HCT116 (cell line): ENCODE data around the gene KDM7A. TPM values are rescaled to one million over a fixed set of nuclear protein-coding genes. Genes with fewer than 3 reads are reported as not detected.

ENCODE experiments used
- ATAC-seq: fragments of 200-7000 bp; cut with Tn5 transposase; 2 replicates; pipeline ENCODE4 v1.9.1; 2020; ENCODE audit warnings: mild to moderate bottlenecking, moderate library complexity
- BruUV-seq: library from RNA; stranded (reverse); fragments of 400-500 nt; replicated peaks from 2 replicates; lab custom pipeline; 2021; lab: Mats Ljungman, UMichigan
- CTCF ChIA-PET: fragments of 300-600 bp; sonication (Branson Sonifier 250); formaldehyde crosslinking; loops from one replicate; lab custom pipeline; 2021; ENCODE audit warnings: antibody characterized with exemption; lab: Charles Lee
- POLR2A ChIA-PET: fragments of 300-600, 350-600 bp; sonication (Branson Sonifier 250); formaldehyde crosslinking; loops from one replicate; lab custom pipeline; 2021; ENCODE audit warnings: antibody characterized with exemption; lab: Charles Lee
- RAD21 ChIA-PET, 2 experiments: fragments of 300-600 bp; sonication (Branson Sonifier 250); formaldehyde crosslinking; loops; one replicate each; lab custom pipeline; 2023; ENCODE audit warnings: low total read pairs in 2 of 2; ENCODE audit not compliant: uncharacterized antibody in 2 of 2, unreplicated experiment in 2 of 2, low non-redundant PET in 1 of 2; lab: Charles Lee
- DNase-seq: peaks from one replicate; pipeline ENCODE4 v3.0.0-alpha.2; 2010; ENCODE audit warnings: low read depth, low spot score
- H2AFZ ChIP-seq: fragments of 200-600 bp; shearing (Covaris generic), sonication (generic); 2 replicates; pipeline ENCODE4 v1.6.1; 2017; ENCODE audit warnings: low read depth, mixed run types, mixed read lengths, antibody characterized with exemption, low read length; ENCODE audit not compliant: poor library complexity, severe bottlenecking
- H3K27ac ChIP-seq: 2 replicates; pipeline ENCODE4 v1.5.1; 2012; ENCODE audit warnings: low read depth, low read length
- H3K27me3 ChIP-seq: fragments of 200-600 bp; sonication (generic); 2 replicates; pipeline ENCODE4 v1.6.1; 2016; ENCODE audit warnings: mixed run types, low read length, mixed read lengths; ENCODE audit not compliant: insufficient read depth
- H3K36me3 ChIP-seq, 2 experiments: fragments of 200-500 bp in 1 of 2; fragments of 200-600 bp in 1 of 2; sonication (Bioruptor generic) in 1 of 2; sonication (generic) in 1 of 2; 2 replicates each; pipeline versions ENCODE4 v1.5.1 to v1.6.1; 2014 to 2016; ENCODE audit warnings: low read length in 2 of 2, inconsistent platforms in 1 of 2, mixed read lengths in 1 of 2, mixed run types in 1 of 2; ENCODE audit not compliant: insufficient read depth in 2 of 2, control insufficient read depth in 1 of 2
- H3K4me1 ChIP-seq, 2 experiments: fragments of 200-600 bp in 1 of 2; sonication (generic) in 1 of 2; 2 replicates each; pipeline versions ENCODE4 v1.5.1 to v1.6.1; 2012 to 2017; ENCODE audit warnings: low read length in 2 of 2, inconsistent platforms in 1 of 2, mild to moderate bottlenecking in 1 of 2, mixed read lengths in 1 of 2, mixed run types in 1 of 2, moderate library complexity in 1 of 2; ENCODE audit not compliant: insufficient read depth in 2 of 2, control insufficient read depth in 1 of 2
- H3K4me2 ChIP-seq: fragments of 200-600 bp; sonication (generic); 2 replicates; pipeline ENCODE4 v1.6.1; 2017; ENCODE audit warnings: mixed run types, low read length, mixed read lengths
- H3K4me3 ChIP-seq, 2 experiments: fragments of 200-600 bp in 1 of 2; sonication (generic) in 1 of 2; replicated peaks in 1 of 2; 2 replicates each; pipeline ENCODE4 v1.5.1; 2011 to 2016; ENCODE audit warnings: low read length in 2 of 2, control low read depth in 1 of 2, low read depth in 1 of 2, mild to moderate bottlenecking in 1 of 2, mixed read lengths in 1 of 2, mixed run types in 1 of 2
- H3K79me2 ChIP-seq: fragments of 200-600 bp; sonication (generic); 2 replicates; pipeline ENCODE4 v1.6.1; 2017; ENCODE audit warnings: mild to moderate bottlenecking, mixed run types, low read length, moderate library complexity, mixed read lengths; ENCODE audit not compliant: insufficient read depth
- H3K9ac ChIP-seq: fragments of 200-600 bp; sonication (generic); 2 replicates; pipeline ENCODE4 v1.6.1; 2016; ENCODE audit warnings: low read length, mixed read lengths
- H3K9me2 ChIP-seq: fragments of 200-600 bp; sonication (generic), shearing (Covaris generic); 2 replicates; pipeline ENCODE4 v1.6.1; 2017; ENCODE audit warnings: mixed run types, mild to moderate bottlenecking, moderate library complexity; ENCODE audit not compliant: insufficient read depth
- H3K9me3 ChIP-seq, 2 experiments: fragments of 200-500 bp in 1 of 2; fragments of 200-600 bp in 1 of 2; sonication (Bioruptor generic) in 1 of 2; sonication (generic) in 1 of 2; 2 replicates each; pipeline ENCODE4 v1.6.1; 2014 to 2017; ENCODE audit warnings: low read length in 2 of 2, mixed read lengths in 2 of 2, inconsistent platforms in 1 of 2, low read depth in 1 of 2, mild to moderate bottlenecking in 1 of 2, mixed run types in 1 of 2, moderate library complexity in 1 of 2; ENCODE audit not compliant: control insufficient read depth in 1 of 2, insufficient read depth in 1 of 2
- H4K20me1 ChIP-seq: fragments of 200-600 bp; sonication (generic), shearing (Covaris generic); 2 replicates; pipeline ENCODE4 v1.6.1; 2017; ENCODE audit warnings: mixed run types, mild to moderate bottlenecking, moderate library complexity; ENCODE audit not compliant: insufficient read depth
- ATF3 ChIP-seq: IDR thresholded peaks from 2 replicates; pipeline ENCODE4 v1.6.1; 2012
- CBX3 ChIP-seq: IDR thresholded peaks from 2 replicates; pipeline ENCODE4 v1.6.1; 2012; ENCODE audit warnings: low read depth
- CEBPB ChIP-seq: IDR thresholded peaks from 2 replicates; pipeline ENCODE4 v1.6.1; 2012; ENCODE audit warnings: low read depth
- EGR1 ChIP-seq: IDR thresholded peaks from 2 replicates; pipeline ENCODE4 v1.6.1; 2012; ENCODE audit warnings: low read depth
- ELF1 ChIP-seq: IDR thresholded peaks from 2 replicates; pipeline ENCODE4 v1.6.1; 2012; ENCODE audit warnings: low read depth, borderline replicate concordance
- EZH2 ChIP-seq: fragments of 200-600 bp; sonication (generic); IDR thresholded peaks from 2 replicates; pipeline ENCODE4 v1.6.1; 2017; ENCODE audit warnings: antibody characterized with exemption, mixed run types
- EZH2phosphoT487 ChIP-seq: fragments of 200-600 bp; IDR thresholded peaks from 2 replicates; pipeline ENCODE4 v1.6.1; 2018; ENCODE audit warnings: antibody characterized with exemption, borderline replicate concordance
- FOSL1 ChIP-seq: IDR thresholded peaks from 2 replicates; pipeline ENCODE4 v1.6.1; 2012; ENCODE audit warnings: low read depth
- JUND ChIP-seq: IDR thresholded peaks from 2 replicates; pipeline ENCODE4 v1.6.1; 2012
- MAX ChIP-seq: IDR thresholded peaks from 2 replicates; pipeline ENCODE4 v1.6.1; 2012
- POLR2A ChIP-seq: IDR thresholded peaks from 2 replicates; pipeline ENCODE4 v1.7.0; 2011; ENCODE audit warnings: borderline replicate concordance; ENCODE audit not compliant: insufficient read depth, insufficient read length; ENCODE audit errors: extremely low read depth
- POLR2AphosphoS5 ChIP-seq: IDR thresholded peaks from 2 replicates; pipeline ENCODE4 v1.6.1; 2011; ENCODE audit warnings: mild to moderate bottlenecking, low read depth, low read length, moderate library complexity
- RAD21 ChIP-seq: IDR thresholded peaks from 2 replicates; pipeline ENCODE4 v1.6.1; 2012; ENCODE audit warnings: low read depth, mild to moderate bottlenecking
- REST ChIP-seq: IDR thresholded peaks from 2 replicates; pipeline ENCODE4 v1.6.1; 2012; ENCODE audit warnings: low read depth
- SRF ChIP-seq: IDR thresholded peaks from 2 replicates; pipeline ENCODE4 v1.6.1; 2012; ENCODE audit warnings: low read depth
- TCF7L2 ChIP-seq: IDR thresholded peaks from 2 replicates; pipeline ENCODE4 v1.7.0; 2011; ENCODE audit warnings: borderline replicate concordance, inconsistent platforms; ENCODE audit not compliant: insufficient read depth, insufficient read length; ENCODE audit errors: extremely low read depth
- YY1 ChIP-seq: IDR thresholded peaks from 2 replicates; pipeline ENCODE4 v1.6.1; 2011; ENCODE audit warnings: low read length, low read depth, moderate library complexity, mild to moderate bottlenecking; ENCODE audit not compliant: insufficient replicate concordance; ENCODE audit errors: extremely low read depth
- ZBTB33 ChIP-seq: IDR thresholded peaks from 2 replicates; pipeline ENCODE4 v1.6.1; 2011; ENCODE audit warnings: mild to moderate bottlenecking, low read length, moderate library complexity; ENCODE audit not compliant: insufficient replicate concordance; ENCODE audit errors: extremely low read depth
- intact Hi-C: fragments of 100-400 bp; cut with micrococcal nuclease; formaldehyde crosslinking; loops from 2 replicates; pipeline ENCODE4 v1.10.0; 2022
- total RNA-seq: library from RNA; stranded (reverse); gene quantifications from one replicate; pipeline ENCODE4 v1.2.1, GENCODE V29; 2021; ENCODE audit not compliant: unreplicated experiment

KDM7A gene
- total RNA-seq, 1 experiment from 2014 or later: 11.6 TPM

GRCh38 chr7:140036224-140036962 is 140.4 kb downstream of the KDM7A start:
- ChIA-PET CTCF (no interaction called here), RAD21 (no interaction called here), POLR2A (no interaction called here)
- Histone ChIP-seq H3K36me3 (no peaks in the 10 kb centered on the region), H4K20me1 (no peaks in the 10 kb centered on the region), H3K79me2 (no peaks in the 10 kb centered on the region), H3K9me3 (no peaks in the 10 kb centered on the region), H3K4me1 (peaks cover 2 to 9% of the 10 kb centered on the region in 2 experiments; a peak in 2 of 4 replicates), H3K4me3 (no peak overlapping the region), H3K9me2 (no peaks in the 10 kb centered on the region), H3K27ac (no peak overlapping the region), H3K27me3 (no peaks in the 10 kb centered on the region), H3K4me2 (no peak overlapping the region), H3K9ac (no peak overlapping the region), H2AFZ (no peak overlapping the region)
- no TSS peak for BruUV-seq
- intact Hi-C loops: no loop called here
- ATAC-seq (no peak; the same call in 1 of the 2 replicates), DNase-seq (no peak)
- TF ChIP-seq TCF7L2 (no peak), CBX3 (no peak), ATF3 (no peak), YY1 (no peak), JUND (no peak), RAD21 (no peak), SRF (no peak), POLR2AphosphoS5 (no peak), EZH2 (no peak), ZBTB33 (no peak), MAX (no peak), EZH2phosphoT487 (no peak), POLR2A (no peak), ELF1 (no peak), REST (no peak), EGR1 (no peak), CEBPB (no peak), FOSL1 (no peak)
